Activated T-helper 1 cell treated with anti-CD3 and anti-CD28 coated beads, Interleukin-12 subunit alpha, Interleukin-12 subunit beta, Interleukin-2, Interleukin-4 antibody, amounts not matched to agents 30 ng/mL and 10 ng/mL and 1 ng/mL, durations not matched to agents 14 hours and 24 hours and 36 hours (primary cell): ENCODE data around the gene CARD14. TPM values are rescaled to one million over a fixed set of nuclear protein-coding genes. Genes with fewer than 3 reads are reported as not detected.

Experiments
- DNase-seq: peaks from one replicate; pipeline ENCODE4 v3.0.0; 2021; ENCODE audit warnings: low spot score
- H3K27ac Mint-ChIP-seq: one replicate; pipeline ENCODE4 v1.8.0; 2021; ENCODE audit warnings: mild to moderate bottlenecking, mixed read lengths
- H3K27me3 Mint-ChIP-seq: one replicate; pipeline ENCODE4 v1.8.0; 2022; ENCODE audit warnings: mild to moderate bottlenecking, moderate library complexity, mixed read lengths; ENCODE audit not compliant: insufficient read depth
- H3K36me3 Mint-ChIP-seq: one replicate; pipeline ENCODE4 v1.8.0; 2021; ENCODE audit warnings: low read depth, mixed read lengths
- H3K4me1 Mint-ChIP-seq: one replicate; pipeline ENCODE4 v1.8.0; 2021; ENCODE audit warnings: low read depth, mixed read lengths
- H3K4me3 Mint-ChIP-seq: one replicate; pipeline ENCODE4 v1.8.0; 2021; ENCODE audit warnings: mild to moderate bottlenecking, moderate library complexity, mixed read lengths
- H3K9me3 Mint-ChIP-seq: one replicate; pipeline ENCODE4 v1.8.0; 2021; ENCODE audit warnings: mixed read lengths
- intact Hi-C: fragments of 100-400 bp; cut with micrococcal nuclease; formaldehyde crosslinking; loops from one replicate; pipeline ENCODE4 v1.15.1; 2024
- total RNA-seq: library from RNA; stranded (reverse); gene quantifications from 2 replicates; pipeline ENCODE4 v1.2.3, GENCODE V29; 2022

Gene CARD14
- total RNA-seq, 1 donor from 2014 or later = not detected

DNA sequence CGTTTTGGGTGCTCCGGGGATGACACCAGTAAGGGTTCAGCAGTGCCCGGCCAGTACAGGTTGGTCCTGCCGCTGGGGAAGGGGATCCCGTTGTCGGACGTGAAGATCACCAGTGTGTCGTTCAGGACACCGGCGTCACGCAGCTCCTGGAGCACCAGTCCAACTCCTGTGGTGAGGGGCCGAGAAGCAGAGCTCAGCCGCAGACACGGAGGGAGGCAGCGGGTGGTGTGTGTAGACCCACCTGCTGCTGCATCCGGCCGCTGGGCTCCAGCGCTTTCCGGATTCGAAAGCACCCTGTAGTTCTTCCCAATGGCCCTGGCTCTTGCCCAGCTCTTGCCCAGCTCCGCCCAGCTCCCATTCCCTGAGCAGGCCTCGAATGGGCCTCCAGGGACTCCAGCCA, 42.3 kb downstream of the CARD14 start:
- H3K27ac Mint-ChIP-seq = no peak overlapping the region
- H3K27me3 Mint-ChIP-seq = no peaks in the 10 kb centered on the region
- peaks cover 3% of the 10 kb centered on the region for H3K36me3 Mint-ChIP-seq
- H3K9me3 Mint-ChIP-seq = no peaks in the 10 kb centered on the region
- no peak for DNase-seq
- intact Hi-C loops = no loop called here
- no peak overlapping the region for H3K4me3 Mint-ChIP-seq
- no peaks in the 10 kb centered on the region for H3K4me1 Mint-ChIP-seq

DNA sequence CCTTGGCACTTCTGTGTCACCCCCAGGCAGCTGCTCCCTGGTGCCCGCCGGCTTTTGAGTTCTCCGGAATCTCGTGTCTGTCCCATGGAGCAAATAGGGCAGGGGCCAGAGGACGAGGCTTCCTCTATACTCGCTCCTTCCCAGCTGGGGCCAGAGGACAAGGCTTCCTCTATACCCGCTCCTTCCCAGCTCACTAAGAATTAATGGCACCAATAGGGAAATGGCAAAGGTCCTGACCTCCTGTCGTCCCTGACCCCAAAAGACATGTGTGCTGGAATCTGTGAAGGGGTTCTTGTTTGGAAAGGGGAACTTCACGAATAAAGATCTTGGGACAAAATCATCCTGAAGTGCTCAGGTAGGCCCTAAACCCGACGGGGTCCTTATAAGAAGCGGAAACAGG, 42.7 kb downstream of the CARD14 start:
- Mint-ChIP-seq H3K27ac (no peak overlapping the region), H3K4me3 (no peak overlapping the region), H3K4me1 (peaks cover 3% of the 10 kb centered on the region), H3K27me3 (no peaks in the 10 kb centered on the region), H3K36me3 (peaks cover 5% of the 10 kb centered on the region), H3K9me3 (no peaks in the 10 kb centered on the region)
- DNase-seq = no peak
- intact Hi-C loops = no loop called here

DNA sequence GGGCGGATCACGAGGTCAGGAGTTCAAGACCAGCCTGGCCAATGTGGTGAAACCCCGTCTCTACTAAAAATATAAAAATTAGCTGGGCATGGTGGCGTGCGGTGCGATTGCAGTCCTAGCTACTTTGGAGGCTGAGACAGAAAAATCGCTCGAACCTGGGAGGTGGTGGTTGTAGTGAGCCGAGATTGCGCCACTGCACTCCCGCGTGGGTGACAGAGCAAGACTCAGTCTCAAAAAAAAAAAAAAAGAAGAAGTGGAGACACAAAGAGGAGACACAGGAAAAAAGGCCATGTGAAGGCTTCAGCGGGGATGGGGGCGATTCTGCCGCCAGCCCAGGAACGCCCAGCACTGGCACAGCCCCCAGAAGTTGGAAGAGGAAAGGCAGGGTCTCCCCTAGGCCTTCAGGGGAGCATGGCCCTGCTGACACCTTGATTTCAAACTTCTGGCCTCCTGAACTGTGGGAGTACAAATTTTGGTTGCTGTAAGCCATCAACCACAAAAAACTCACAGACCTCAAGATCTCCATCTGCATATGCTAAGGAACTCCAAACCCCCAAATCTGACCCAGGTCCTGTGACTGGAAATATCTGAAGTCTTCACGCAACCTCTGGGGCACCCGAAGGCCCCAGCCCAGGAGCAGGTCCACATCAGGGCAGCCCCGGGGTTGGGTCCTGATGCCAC, 43.3 kb downstream of the CARD14 start:
- H3K36me3 Mint-ChIP-seq = peaks cover 7% of the 10 kb centered on the region
- no peak for DNase-seq
- H3K27ac Mint-ChIP-seq = no peak overlapping the region
- no peak overlapping the region for H3K4me3 Mint-ChIP-seq
- H3K4me1 Mint-ChIP-seq = peaks cover 6% of the 10 kb centered on the region
- intact Hi-C loops = no loop called here
- H3K9me3 Mint-ChIP-seq = no peaks in the 10 kb centered on the region
- H3K27me3 Mint-ChIP-seq = no peaks in the 10 kb centered on the region

DNA sequence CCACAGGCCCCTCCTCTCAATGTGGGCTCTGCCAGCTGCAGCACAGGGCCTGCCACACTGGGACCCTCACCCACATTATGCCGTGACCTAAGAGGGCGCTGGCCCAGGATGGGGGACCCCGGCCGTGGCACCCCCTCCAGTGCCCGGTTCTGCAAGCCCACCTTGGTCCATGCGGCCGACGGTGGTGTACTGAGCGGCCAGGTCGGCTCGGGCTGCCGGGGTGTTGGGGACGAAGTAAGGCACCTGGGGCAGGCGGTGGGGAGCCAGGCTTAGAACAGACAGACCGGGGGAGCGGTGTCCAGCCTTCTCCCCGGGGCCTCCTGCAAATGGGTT, 43.8 kb downstream of the CARD14 start:
- Mint-ChIP-seq H3K27me3 (no peaks in the 10 kb centered on the region), H3K27ac (no peak overlapping the region), H3K9me3 (no peaks in the 10 kb centered on the region), H3K4me3 (no peak overlapping the region), H3K36me3 (peaks cover 7% of the 10 kb centered on the region), H3K4me1 (peaks cover 9% of the 10 kb centered on the region)
- intact Hi-C loops = no loop called here
- no peak for DNase-seq

DNA sequence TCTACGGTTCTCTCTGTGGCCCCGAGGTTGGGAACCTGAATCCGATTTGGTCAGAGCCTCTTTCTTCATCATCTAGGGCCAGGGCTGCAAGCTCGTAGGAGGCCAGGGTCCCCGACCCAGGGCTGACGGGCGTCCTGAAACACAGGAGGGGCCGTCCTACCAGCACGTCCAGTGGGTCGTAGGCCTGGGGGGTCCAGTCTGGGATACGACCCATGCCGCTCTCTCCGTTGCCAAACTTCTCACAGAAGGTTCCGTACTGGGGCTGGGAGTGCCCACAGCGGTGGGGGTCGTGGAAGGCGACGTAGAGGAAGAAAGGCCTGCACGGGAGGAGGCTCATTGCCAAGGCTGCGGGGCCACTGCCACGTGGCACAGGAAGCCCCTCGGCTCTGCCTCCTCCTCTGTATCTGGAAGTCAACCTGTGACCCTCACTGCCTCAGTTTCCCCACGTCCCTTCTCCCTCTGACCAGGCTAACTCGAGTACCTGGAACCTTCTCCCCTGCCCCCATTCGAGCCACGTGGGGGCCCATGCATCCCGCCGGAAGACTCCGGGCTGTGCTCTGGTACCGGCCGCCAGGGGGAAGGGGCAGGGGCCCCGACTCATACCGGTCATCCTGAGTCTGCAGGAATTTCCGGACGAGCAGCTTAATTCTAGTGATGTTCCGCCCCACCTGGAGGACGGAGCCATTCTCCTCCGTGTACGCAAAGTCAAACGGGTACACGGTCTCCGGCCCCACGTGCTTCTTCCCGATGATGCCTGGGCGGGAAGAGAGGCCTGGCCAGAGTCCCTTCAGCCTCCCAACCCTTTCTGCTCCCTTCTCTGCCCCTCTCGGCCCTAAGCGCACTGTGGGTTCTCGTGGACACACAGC, 44.4 kb downstream of the CARD14 start:
- Mint-ChIP-seq H3K9me3 (no peaks in the 10 kb centered on the region), H3K36me3 (peaks cover 7% of the 10 kb centered on the region), H3K4me1 (peaks cover 14% of the 10 kb centered on the region), H3K27me3 (no peaks in the 10 kb centered on the region), H3K4me3 (no peak overlapping the region), H3K27ac (no peak overlapping the region)
- intact Hi-C loops = no loop called here
- DNase-seq = no peak

DNA sequence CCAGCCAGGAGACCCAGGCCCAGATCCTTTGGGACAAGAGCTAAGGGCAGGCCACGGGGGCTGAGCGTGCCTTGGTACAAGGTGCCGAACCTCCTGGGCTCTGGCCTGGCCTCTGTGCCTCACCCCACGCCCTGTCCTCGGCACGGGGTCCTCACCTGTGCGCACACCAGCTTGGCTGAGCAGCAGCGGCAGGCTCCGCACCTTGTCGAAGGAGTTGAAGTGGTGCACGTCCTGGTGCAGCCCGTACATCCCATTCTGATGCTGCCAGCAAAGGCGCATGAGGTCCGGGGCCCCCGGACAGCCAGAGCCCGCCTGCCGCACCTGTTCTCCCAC, 45.0 kb downstream of the CARD14 start:
- no peak overlapping the region for H3K27ac Mint-ChIP-seq
- no peaks in the 10 kb centered on the region for H3K9me3 Mint-ChIP-seq
- intact Hi-C loops = no loop called here

DNA sequence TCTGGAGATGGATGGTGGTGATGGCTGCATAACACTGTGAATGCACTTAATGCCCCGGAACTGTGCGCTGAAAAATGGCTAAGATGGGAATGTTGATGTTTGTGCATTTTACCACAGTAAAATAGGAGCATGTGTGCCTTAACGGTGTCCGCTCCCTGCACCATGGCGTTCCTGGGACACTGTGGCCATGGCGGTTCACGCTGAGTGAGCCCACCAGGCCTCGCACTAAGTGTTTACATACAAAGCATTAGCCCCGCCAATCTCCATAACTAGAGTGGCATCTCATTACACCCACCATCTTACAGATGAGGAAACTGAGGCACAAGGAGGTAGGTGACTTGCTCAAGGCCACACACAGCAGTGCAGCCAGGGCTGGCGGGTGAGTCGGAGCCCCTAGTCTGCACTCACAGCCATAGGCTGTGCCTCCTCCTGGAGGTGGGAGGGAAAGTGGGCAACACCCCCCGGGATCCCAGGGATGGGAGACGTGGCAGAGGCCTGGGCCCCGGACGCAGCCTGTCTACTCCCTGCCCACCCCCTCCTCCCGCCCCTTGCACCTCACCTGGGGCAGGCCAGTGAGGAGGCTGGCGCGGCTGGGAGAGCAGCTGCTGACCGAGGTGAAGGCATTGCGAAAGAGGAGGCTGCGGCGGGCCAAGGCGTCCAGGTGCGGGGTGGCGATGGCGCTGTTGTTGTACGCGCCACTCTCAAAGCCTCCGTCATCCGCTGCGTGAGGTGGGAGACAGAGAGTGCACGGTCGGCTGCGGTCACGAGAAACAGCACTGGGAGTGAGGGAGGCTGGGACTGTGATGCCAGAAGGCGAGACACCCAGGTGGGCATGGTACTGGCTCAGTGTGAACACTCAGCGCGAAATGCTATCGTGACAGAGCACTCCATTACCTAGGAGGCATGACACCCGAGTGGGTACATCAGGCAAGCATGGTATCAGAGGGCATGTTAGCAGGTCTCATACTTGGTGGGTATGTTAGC, 46.9 kb downstream of the CARD14 start:
- Mint-ChIP-seq H3K9me3 (no peaks in the 10 kb centered on the region), H3K27ac (no peak overlapping the region), H3K36me3 (peaks cover 7% of the 10 kb centered on the region), H3K4me1 (peaks cover 20% of the 10 kb centered on the region), H3K4me3 (no peak overlapping the region), H3K27me3 (no peaks in the 10 kb centered on the region)
- DNase-seq = no peak
- intact Hi-C loops = no loop called here

More for the DNA sequence above, 45.0 kb downstream of the CARD14 start:
- no peak for DNase-seq
- no peaks in the 10 kb centered on the region for H3K27me3 Mint-ChIP-seq
- peaks cover 20% of the 10 kb centered on the region for H3K4me1 Mint-ChIP-seq
- H3K36me3 Mint-ChIP-seq = peaks cover 7% of the 10 kb centered on the region
- no peak overlapping the region for H3K4me3 Mint-ChIP-seq

DNA sequence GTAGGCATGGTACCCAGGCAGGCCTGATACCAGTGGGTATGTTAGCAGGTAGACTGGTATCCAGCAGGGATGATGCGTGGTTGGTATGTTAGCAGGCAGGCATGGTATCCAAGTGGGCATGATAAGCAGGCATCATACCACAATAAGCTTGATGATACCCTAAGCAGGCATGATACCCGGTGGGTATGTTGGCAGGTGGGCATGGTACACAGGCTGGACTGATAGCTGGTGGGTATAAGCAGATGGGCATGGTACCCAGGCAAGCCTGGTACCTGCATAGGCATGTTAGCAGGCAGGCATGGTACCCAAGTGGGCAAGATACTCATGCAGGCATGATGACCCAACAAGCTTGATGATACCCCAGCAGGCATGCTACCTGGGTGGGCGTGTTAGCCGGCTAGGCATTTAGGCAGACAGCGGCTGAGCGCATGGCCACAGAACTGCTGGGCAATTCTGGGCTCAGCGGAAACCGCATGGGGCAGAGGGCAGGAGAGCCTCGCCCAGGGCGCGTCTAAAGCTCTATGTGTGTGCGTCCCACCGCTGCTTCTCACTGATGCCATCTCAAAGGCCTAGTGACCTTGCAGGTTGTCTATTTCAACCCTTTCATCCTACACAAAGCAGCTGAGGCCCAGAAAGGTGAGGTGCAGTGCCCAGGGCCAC, 48.0 kb downstream of the CARD14 start:
- no peaks in the 10 kb centered on the region for H3K27me3 Mint-ChIP-seq
- no peak overlapping the region for H3K4me3 Mint-ChIP-seq
- H3K27ac Mint-ChIP-seq = peak overlapping the region; percentile 10
- no peaks in the 10 kb centered on the region for H3K9me3 Mint-ChIP-seq
- intact Hi-C loops = loop anchor here (2.0 kb wide), 2 partner anchors 35 to 45 kb away; no protein-coding TSS in a partner anchor
- peaks cover 7% of the 10 kb centered on the region for H3K36me3 Mint-ChIP-seq
- no peak for DNase-seq
- peaks cover 20% of the 10 kb centered on the region for H3K4me1 Mint-ChIP-seq

DNA sequence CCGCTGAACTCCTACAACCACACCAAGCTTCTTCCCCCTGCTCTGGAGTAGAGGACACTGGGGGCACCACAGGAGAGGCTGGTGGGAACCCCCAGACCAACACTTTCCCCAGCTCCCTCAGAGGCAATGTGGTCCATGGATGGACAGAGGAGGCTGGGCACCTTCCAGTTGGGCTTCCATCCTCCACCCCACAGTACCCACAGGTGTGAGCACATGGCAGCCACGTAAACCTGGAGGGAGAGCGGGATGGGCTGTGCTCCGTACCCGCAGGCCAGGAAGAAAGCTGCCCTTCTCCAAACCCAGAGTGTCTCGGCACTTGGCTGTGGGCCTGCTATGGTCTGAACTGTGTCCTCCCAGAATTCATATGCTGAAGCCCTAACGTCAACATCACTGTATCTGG, 48.6 kb downstream of the CARD14 start:
- Mint-ChIP-seq H3K27me3 (no peaks in the 10 kb centered on the region), H3K27ac (peak overlapping the region; percentile 51), H3K36me3 (peaks cover 7% of the 10 kb centered on the region), H3K4me1 (peaks cover 20% of the 10 kb centered on the region), H3K9me3 (no peaks in the 10 kb centered on the region), H3K4me3 (peak overlapping the region; percentile 85)
- no peak for DNase-seq
- intact Hi-C loops = loop anchor here (2.0 kb wide), 2 partner anchors 34 to 44 kb away; no protein-coding TSS in a partner anchor

DNA sequence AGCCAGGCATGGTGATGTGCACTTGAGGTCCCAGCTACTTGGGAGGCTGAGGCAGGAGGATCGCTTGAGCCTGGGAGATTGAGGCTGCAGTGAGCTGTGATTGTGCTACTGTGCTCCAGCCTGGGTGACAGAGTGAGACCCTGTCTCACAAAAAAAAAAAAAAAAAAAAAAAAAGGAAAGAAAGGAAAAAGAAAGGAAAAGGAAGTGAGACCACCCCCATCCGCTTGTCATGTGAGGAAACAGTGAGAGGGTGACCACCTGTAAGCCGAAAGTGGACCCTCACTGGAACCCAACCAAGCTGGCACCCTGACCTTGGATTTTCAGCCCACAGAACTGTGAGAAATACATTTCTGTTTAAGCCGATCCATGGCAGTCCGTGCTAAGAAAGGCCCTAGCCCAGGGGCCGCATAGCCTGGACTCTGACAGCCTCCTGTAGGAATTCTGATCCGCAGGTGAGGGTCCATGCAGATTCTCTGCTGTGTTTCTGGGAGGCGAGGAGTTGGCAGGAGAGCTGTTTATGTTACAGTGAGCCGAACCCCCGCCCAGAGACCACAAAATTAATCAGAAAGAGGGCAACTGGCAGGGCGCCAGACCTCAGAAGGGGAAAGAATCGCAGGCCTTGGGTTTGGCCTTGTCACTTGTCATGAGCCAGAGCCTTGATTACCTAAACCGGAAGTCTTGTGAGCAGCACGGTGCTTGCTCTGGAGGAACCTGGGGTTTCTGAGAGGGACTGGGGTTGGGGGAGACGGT, 49.4 kb downstream of the CARD14 start:
- DNase-seq = peak; percentile 75
- Mint-ChIP-seq H3K27ac (peak overlapping the region; percentile 85), H3K4me1 (peaks cover 20% of the 10 kb centered on the region), H3K36me3 (peaks cover 7% of the 10 kb centered on the region), H3K4me3 (peak overlapping the region; percentile 85), H3K27me3 (no peaks in the 10 kb centered on the region), H3K9me3 (no peaks in the 10 kb centered on the region)
- intact Hi-C loops = loop anchor here (1.0 to 2.0 kb wide), 3 partner anchors 34 to 72 kb away; partner anchors contain the start of gene EIF4A3

DNA sequence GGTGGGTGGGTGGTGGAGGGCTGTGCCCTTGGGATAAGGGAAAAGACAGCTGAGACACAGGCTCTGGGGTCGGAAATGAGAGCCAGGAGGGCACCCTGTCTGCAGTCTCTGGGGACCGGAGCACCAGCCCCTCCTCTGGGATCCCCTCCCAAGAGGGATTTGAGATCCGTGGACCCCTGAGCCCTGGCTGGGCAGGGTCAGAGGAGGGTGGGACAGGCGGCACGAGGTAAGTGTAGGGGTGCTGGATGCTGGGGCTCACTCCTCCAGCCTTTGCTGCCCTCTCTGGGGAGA, 49.9 kb downstream of the CARD14 start:
- intact Hi-C loops = loop anchor here (1.0 to 2.0 kb wide), 3 partner anchors 33 to 72 kb away; partner anchors contain the start of gene EIF4A3
- Mint-ChIP-seq H3K4me3 (peak overlapping the region; percentile 85), H3K27ac (peak overlapping the region; percentile 85), H3K4me1 (peaks cover 20% of the 10 kb centered on the region), H3K27me3 (no peaks in the 10 kb centered on the region), H3K9me3 (no peaks in the 10 kb centered on the region), H3K36me3 (peaks cover 7% of the 10 kb centered on the region)
- DNase-seq = no peak
